Liver (tissue), 9 donors: Measurements from ENCODE around the gene KCNK2. TPM values are rescaled to one million over a fixed set of nuclear protein-coding genes. Genes with fewer than 3 reads are reported as not detected.

Experiments used
- DNase-seq: peaks from one replicate; pipeline ENCODE4 v3.0.0-alpha.2; 2017; ENCODE audit warnings: low spot score
- H3K27ac ChIP-seq, 2 donors: one replicate each; pipeline ENCODE4 v1.7.0; 2013; ENCODE audit warnings: inconsistent platforms in 2 of 2, low read length in 2 of 2, control low read depth in 1 of 2, low read depth in 1 of 2, mild to moderate bottlenecking in 1 of 2
- H3K27me3 ChIP-seq, 4 donors: one replicate each; pipeline versions ENCODE4 v1.6.1 to v1.7.0; 2013; ENCODE audit warnings: low read length in 3 of 4, inconsistent platforms in 1 of 4, mild to moderate bottlenecking in 1 of 4, moderate library complexity in 1 of 4; ENCODE audit not compliant: control insufficient read depth in 4 of 4, insufficient read depth in 4 of 4
- H3K36me3 ChIP-seq, 4 donors: one replicate each; pipeline versions ENCODE4 v1.6.1 to v1.7.0; 2013; ENCODE audit warnings: low read length in 3 of 4, mild to moderate bottlenecking in 3 of 4, low read depth in 1 of 4, moderate library complexity in 1 of 4; ENCODE audit not compliant: control insufficient read depth in 4 of 4, insufficient read depth in 3 of 4
- H3K4me1 ChIP-seq, 4 donors: one replicate each; pipeline versions ENCODE4 v1.6.1 to v1.7.0; 2013; ENCODE audit warnings: low read length in 3 of 4, mild to moderate bottlenecking in 3 of 4, moderate library complexity in 1 of 4; ENCODE audit not compliant: control insufficient read depth in 4 of 4, insufficient read depth in 4 of 4
- H3K4me3 ChIP-seq, 3 donors: one replicate each; pipeline versions ENCODE4 v1.6.1 to v1.7.0; 2013; ENCODE audit warnings: low read length in 3 of 3, control low read depth in 1 of 3, low read depth in 1 of 3, mild to moderate bottlenecking in 1 of 3
- H3K9ac ChIP-seq, 2 donors: one replicate each; pipeline ENCODE4 v1.7.0; 2013; ENCODE audit warnings: low read length in 2 of 2, mild to moderate bottlenecking in 2 of 2, moderate library complexity in 2 of 2, control low read depth in 1 of 2, low read depth in 1 of 2
- H3K9me3 ChIP-seq, 4 donors: one replicate each; pipeline versions ENCODE4 v1.6.1 to v1.7.0; 2013; ENCODE audit warnings: low read length in 3 of 4; ENCODE audit not compliant: control insufficient read depth in 4 of 4
- CTCF ChIP-seq: fragments of 150-350 bp; IDR thresholded peaks from 2 replicates; pipeline ENCODE4 v1.5.1; 2017; ENCODE audit warnings: improper control_type of control experiment, low read depth, low read length; ENCODE audit not compliant: missing input control
- EGR1 ChIP-seq, 2 donors: IDR thresholded peaks; 2 replicates each; pipeline ENCODE4 v1.6.1; 2016 to 2018; ENCODE audit warnings: antibody characterized with exemption in 2 of 2, low read depth in 2 of 2
- FOXA1 ChIP-seq: IDR thresholded peaks from 2 replicates; pipeline ENCODE4 v1.6.1; 2016; ENCODE audit warnings: antibody characterized with exemption
- FOXA2 ChIP-seq: IDR thresholded peaks from 2 replicates; pipeline ENCODE4 v1.6.1; 2016; ENCODE audit warnings: antibody characterized with exemption
- GABPA ChIP-seq, 2 donors: IDR thresholded peaks in 1 of 2; conservative IDR thresholded peaks in 1 of 2; 2 replicates each; pipeline ENCODE4 v1.6.1; 2016; ENCODE audit warnings: antibody characterized with exemption in 2 of 2, mild to moderate bottlenecking in 1 of 2, moderate library complexity in 1 of 2
- JUND ChIP-seq, 2 donors: IDR thresholded peaks; 2 replicates each; pipeline ENCODE4 v1.6.1; 2016; ENCODE audit warnings: antibody characterized with exemption in 2 of 2
- NR2F2 ChIP-seq: IDR thresholded peaks from 2 replicates; pipeline ENCODE4 v1.6.1; 2016; ENCODE audit warnings: antibody characterized with exemption
- RAD21 ChIP-seq, 2 donors: IDR thresholded peaks; 2 replicates each; pipeline ENCODE4 v1.6.1; 2016; ENCODE audit warnings: antibody characterized with exemption in 2 of 2, mild to moderate bottlenecking in 2 of 2
- RXRA ChIP-seq, 2 donors: IDR thresholded peaks; 2 replicates each; pipeline ENCODE4 v1.6.1; 2017 to 2018; ENCODE audit warnings: antibody characterized with exemption in 2 of 2, mild to moderate bottlenecking in 1 of 2
- SP1 ChIP-seq: IDR thresholded peaks from 2 replicates; pipeline ENCODE4 v1.6.1; 2018; ENCODE audit warnings: antibody characterized with exemption, mild to moderate bottlenecking
- TAF1 ChIP-seq: conservative IDR thresholded peaks from 2 replicates; pipeline ENCODE4 v1.6.1; 2016; ENCODE audit warnings: antibody characterized with exemption, mild to moderate bottlenecking
- YY1 ChIP-seq: IDR thresholded peaks from 2 replicates; pipeline ENCODE4 v1.6.1; 2016; ENCODE audit warnings: antibody characterized with exemption, mild to moderate bottlenecking
- ZBTB33 ChIP-seq: IDR thresholded peaks from 2 replicates; pipeline ENCODE4 v1.6.1; 2016; ENCODE audit warnings: antibody characterized with exemption
- WGBS: extraction: QIAGEN DNeasy Blood & Tissue Kit; methylation state at CpG from one replicate; pipeline ENCODE4 v1.1.7; 2013; 5-methylcytosine and 5-hydroxymethylcytosine counted together
- polyA plus RNA-seq, 2 donors: library from polyadenylated mRNA; stranded (reverse) in 1 of 2; unstranded in 1 of 2; fragments of 200-250 nt in 1 of 2; fragments of >200 nt in 1 of 2; fragmentation: Nextera tagmentation in 1 of 2; extraction: Ambion mirVana in 1 of 2; gene quantifications; one replicate each; pipeline versions ENCODE4 v1.2.1 to v1.2.3, GENCODE V29; 2013 to 2015
- total RNA-seq, 2 donors: library from RNA; depleted of rRNA; stranded (reverse); fragments of >200 nt; gene quantifications; one replicate each; pipeline ENCODE4 v1.2.3, GENCODE V29; 2014
- donor health status: healthy.
- donor health status: healthy.
- donor health status: healthy.
- donor health status: healthy.
- donor health status: healthy.

Gene KCNK2
- total and polyA plus RNA-seq, 4 donors, result 0.01 to 0.08 TPM; not detected in 2

- DNase-seq, result no peak
- H3K9me3 ChIP-seq, result no peaks in the 10 kb centered on the region
- WGBS, result 68% methylated on average over 3 of the region's 3 CpGs
- no peak overlapping the region for H3K4me3 ChIP-seq
- no peak overlapping the region for H3K27ac ChIP-seq
- TF ChIP-seq SP1, result no peak
- no peak for TF ChIP-seq RXRA (IDR thresholded peaks at IDR 0.05)
- no peak for TF ChIP-seq GABPA (IDR thresholded peaks at IDR 0.05 in 1 of 2, conservative IDR thresholded peaks at IDR 0.05 in 1 of 2)
- TF ChIP-seq YY1, result no peak
- no peak for TF ChIP-seq NR2F2
- no peak for TF ChIP-seq CTCF
- no peak for TF ChIP-seq FOXA2
- no peaks in the 10 kb centered on the region for H3K36me3 ChIP-seq
- H3K4me1 ChIP-seq, result no peaks in the 10 kb centered on the region
- H3K27me3 ChIP-seq, result no peaks in the 10 kb centered on the region
- no peak overlapping the region for H3K9ac ChIP-seq
Measured at GRCh38 chr1:215241451-215241850, 158.9 kb downstream of the KCNK2 start.

- Histone ChIP-seq H3K27ac (no peak overlapping the region), H3K9ac (no peak overlapping the region), H3K4me3 (no peak overlapping the region), H3K27me3 (no peaks in the 10 kb centered on the region), H3K36me3 (no peaks in the 10 kb centered on the region), H3K9me3 (no peaks in the 10 kb centered on the region), H3K4me1 (no peaks in the 10 kb centered on the region)
- WGBS, result 55% methylated on average over 4 of the region's 4 CpGs
- DNase-seq, result no peak
- TF ChIP-seq GABPA (IDR thresholded peaks at IDR 0.05 in 1 of 2, conservative IDR thresholded peaks at IDR 0.05 in 1 of 2), result no peak
Measured at GRCh38 chr1:215243345-215244054, 161.0 kb downstream of the KCNK2 start.

GRCh38 chr1:215250913-215251312 is 168.4 kb downstream of the KCNK2 start:
- H3K9ac ChIP-seq, result no peak overlapping the region
- no peaks in the 10 kb centered on the region for H3K9me3 ChIP-seq
- no peak for TF ChIP-seq ZBTB33
- no peak for TF ChIP-seq RAD21 (IDR thresholded peaks at IDR 0.05)
- TF ChIP-seq FOXA1, result no peak
- no peak for TF ChIP-seq SP1
- no peak for TF ChIP-seq CTCF
- TF ChIP-seq YY1, result no peak
- TF ChIP-seq FOXA2, result no peak
- TF ChIP-seq TAF1, result no peak
- TF ChIP-seq EGR1 (IDR thresholded peaks at IDR 0.05; ENCODE audit: low read depth in 2 of 2), result no peak
- TF ChIP-seq JUND (IDR thresholded peaks at IDR 0.05), result no peak
- no peaks in the 10 kb centered on the region for H3K4me1 ChIP-seq
- WGBS, result 83% methylated on average over 2 of the region's 2 CpGs
- no peak overlapping the region for H3K27ac ChIP-seq
- no peaks in the 10 kb centered on the region for H3K36me3 ChIP-seq
- H3K27me3 ChIP-seq, result no peaks in the 10 kb centered on the region
- no peak for DNase-seq
- no peak overlapping the region for H3K4me3 ChIP-seq
